ENCODE data around the gene AMY1A.
"Not testable (repeated sequence)": the region's sequence is repeated elsewhere in the genome, so short reads cannot be mapped to it uniquely, and the experiment has no call there.

Gene AMY1A

DNA sequence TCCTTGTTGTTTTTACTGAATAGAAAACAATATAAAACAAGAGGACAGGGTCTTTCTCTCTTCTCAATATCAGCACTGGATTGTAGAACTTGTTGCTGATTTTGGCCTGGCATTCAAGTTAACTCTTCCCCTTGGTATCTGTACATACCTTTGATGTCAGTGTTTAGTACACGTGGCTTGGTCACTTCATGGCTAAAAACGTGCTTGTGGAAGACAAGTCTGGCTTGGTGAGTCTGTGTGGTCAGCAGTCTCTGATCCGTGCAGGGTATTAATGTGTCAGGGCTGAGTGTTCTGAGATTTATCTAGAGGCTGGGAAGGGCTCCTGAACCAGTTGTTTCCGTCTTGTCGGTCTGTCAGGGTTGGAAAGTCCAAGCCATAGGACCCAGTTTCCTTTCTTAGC lies at the start of gene AMY1A:
TSS of gene AMY1A (plus strand) at position 301 of the 400 bp plus-strand sequence. CDS start 571 bp downstream, outside the sequence.
- in situ Hi-C loops (cut with HindIII; ENCODE audit: low sequenced_read_pairs) = not testable (repeated sequence)

DNA sequence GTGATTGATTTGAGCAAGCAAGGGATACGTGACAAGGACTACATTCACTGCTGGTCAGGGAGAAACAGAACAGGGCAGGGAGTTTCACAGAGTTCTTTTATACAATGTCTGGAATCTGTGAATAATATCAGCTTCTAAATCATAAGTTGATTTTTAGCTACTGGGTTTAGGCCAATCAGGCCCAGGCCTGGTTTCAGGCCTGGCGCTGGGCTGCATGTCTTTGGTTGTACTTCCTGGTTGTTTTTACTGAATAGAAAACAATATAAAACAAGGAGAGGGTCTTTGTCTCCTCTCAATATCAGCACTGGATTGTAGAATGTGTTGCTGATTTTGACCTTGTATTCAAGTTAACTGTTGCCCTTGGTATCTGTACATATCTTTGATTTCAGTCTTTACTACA lies 39.2 kb upstream of the AMY1A start:
- in situ Hi-C loops (cut with HindIII; ENCODE audit: low sequenced_read_pairs) = no loop called here

DNA sequence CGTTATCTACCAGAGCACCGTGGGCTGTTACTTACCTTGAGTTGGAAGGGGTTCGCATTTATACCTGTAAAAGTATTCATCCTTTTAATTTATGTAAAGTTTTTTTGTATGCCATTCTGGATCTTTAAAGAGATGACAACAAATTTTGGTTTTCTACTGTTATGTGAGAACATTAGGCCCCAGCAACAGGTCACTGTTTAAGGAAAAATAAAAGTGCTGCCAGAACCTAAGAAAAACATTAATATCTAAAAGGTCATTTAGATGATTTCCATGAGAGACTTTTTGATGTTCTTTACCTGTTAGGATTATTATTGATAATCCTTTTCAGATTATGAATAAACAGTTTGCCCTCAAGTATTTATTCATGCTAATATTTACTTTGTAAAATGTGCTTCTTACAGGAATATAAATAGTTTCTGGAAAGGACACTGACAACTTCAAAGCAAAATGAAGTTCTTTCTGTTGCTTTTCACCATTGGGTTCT lies 38.5 kb upstream of the AMY1A start, which contains the start of gene AMY2A:
TSS of gene AMY2A (plus strand) at position 434 of the 484 bp plus-strand sequence. CDS start at position 448, 14 bp downstream.
- in situ Hi-C loops (cut with HindIII; ENCODE audit: low sequenced_read_pairs) = not testable (repeated sequence)

DNA sequence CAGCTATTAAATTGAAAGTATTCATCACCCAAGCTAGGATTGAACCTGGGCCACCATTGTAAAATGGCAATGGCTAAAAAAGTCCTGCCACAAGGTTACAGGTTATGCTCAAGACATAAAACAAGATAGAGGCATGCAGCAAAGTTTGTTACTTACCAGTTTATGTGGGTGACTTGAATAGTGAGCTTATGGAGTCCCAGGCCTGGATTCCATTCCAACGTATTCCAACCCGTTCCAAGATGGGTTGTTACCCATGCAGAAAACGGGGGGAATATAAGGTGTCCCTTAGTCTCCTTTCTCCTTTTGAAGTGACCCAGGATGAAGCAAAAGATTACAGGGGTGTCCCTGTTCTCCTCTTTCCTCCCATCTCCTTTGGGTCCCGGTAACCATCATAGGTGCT lies 28.1 kb upstream of the AMY1A start:
- in situ Hi-C loops (cut with HindIII; ENCODE audit: low sequenced_read_pairs) = not testable (repeated sequence)

DNA sequence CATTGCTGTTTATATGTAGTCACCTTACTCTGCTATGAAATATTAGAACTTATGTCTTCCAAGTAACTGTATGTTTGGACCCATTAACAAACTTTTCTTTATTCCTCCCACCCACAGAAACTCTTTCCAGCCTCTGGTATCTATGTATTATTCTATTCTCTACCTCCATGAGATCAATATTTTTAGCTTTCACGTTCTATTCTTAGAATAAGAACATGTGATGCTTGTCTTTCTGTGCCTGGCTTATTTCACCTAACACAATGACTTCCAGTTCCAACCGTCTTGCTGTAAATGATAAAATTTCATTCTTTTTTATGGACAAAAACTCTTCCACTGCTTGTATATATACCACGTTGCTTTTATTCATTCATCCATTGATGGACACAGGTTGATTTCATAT lies 14.4 kb upstream of the AMY1A start:
- in situ Hi-C loops (cut with HindIII; ENCODE audit: low sequenced_read_pairs) = not testable (repeated sequence)

DNA sequence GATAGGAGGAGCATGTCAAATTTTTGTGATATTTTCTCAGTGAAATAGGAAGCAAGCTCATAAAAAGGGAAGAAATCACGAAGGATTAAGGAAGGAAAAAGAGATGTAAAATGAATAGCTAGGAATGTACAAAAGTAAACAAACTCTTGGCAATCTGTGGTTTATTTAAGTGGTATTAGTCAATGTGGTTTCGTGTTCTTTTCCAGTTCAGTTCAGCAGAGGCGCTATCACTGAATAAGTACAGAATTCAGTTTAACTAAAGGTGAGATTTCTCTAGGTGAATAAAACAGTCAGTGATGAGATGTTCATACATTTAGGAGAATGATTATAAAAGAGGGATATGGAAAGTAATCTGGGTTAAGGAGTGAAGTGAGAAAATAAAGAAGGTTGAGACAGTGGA lies 11.7 kb upstream of the AMY1A start:
- in situ Hi-C loops (cut with HindIII; ENCODE audit: low sequenced_read_pairs) = not testable (repeated sequence)

DNA sequence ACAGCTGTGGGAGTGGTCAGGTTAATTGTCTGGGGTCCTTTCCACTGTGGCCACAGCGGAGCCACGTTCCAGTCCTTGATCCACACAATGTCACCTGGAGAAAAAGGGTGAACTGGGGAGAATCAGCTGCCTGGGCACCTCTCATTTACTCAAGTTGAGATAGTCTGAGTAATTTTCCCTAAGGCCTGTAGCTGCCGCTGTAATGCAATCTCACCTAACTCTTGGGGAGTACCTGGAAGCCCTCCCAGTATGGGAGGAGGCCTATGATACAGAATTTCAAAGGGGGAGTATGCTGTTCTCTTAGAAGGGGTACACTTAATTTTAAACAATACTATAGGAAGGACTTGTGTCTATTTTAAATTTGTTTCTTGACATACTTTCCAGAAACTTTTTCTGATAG lies 5.3 kb upstream of the AMY1A start:
- in situ Hi-C loops (cut with HindIII; ENCODE audit: low sequenced_read_pairs) = not testable (repeated sequence)

DNA sequence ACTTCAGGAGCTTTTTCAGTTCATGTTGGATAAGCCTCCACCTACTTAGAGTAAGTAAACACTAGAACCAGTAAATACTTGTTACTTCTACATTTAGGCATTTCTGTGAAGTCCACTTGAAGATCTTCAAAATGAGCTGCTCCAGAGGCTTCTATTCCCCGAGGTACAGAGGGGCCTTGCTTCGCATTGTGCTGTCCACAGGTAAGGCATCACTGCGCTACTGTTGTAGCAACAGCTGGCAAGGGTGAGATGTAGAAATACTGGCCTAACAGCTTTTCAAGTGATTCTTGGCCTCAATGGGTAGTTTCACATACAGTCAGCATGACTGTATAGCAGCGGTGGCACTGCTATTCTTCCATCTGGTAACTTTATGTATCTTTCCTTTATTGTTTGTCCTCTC lies 4.7 kb upstream of the AMY1A start:
- in situ Hi-C loops (cut with HindIII; ENCODE audit: low sequenced_read_pairs) = not testable (repeated sequence)

DNA sequence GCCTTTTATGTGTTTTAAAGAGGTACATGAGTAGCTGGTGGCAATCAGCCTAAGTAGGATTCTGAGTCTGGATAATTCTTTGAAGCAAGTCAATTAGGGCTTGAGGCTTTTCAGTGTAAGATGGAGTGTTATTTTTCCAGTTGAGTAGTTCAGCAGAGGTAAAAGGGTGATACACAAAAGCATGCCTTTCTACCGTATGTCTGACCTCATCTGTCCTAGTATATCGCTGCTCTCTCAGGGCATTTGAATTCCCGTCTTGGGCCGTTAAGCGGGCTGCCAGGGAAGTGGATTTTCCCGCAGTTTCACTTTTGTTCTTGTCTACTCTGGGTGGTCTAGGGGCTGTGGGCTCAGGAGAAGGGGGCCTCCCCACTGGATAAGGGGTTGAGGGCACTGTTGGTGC lies 1.4 kb upstream of the AMY1A start:
- in situ Hi-C loops (cut with HindIII; ENCODE audit: low sequenced_read_pairs) = not testable (repeated sequence)

DNA sequence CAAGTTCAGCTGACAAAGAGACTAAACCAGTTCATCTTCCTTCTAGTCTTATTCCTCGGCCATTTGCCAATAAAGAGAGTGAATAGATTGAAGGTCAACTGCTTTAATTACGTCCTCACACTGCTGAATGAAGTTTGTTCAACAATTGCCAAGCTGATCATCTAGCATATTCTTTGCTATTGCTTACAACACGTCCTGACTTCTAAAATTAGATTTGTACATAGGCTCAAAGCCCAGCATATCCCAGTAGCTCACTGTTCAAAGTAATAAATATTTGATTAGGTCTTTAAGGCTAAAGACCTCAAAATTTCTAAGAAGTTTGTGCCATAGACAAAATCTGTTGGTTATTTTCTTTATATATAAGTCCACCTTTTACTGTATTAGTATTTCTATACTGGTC lies 20.8 kb downstream of the AMY1A start:
- in situ Hi-C loops (cut with HindIII; ENCODE audit: low sequenced_read_pairs) = not testable (repeated sequence)

DNA sequence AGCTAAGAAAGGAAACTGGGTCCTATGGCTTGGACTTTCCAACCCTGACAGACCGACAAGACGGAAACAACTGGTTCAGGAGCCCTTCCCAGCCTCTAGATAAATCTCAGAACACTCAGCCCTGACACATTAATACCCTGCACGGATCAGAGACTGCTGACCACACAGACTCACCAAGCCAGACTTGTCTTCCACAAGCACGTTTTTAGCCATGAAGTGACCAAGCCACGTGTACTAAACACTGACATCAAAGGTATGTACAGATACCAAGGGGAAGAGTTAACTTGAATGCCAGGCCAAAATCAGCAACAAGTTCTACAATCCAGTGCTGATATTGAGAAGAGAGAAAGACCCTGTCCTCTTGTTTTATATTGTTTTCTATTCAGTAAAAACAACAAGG lies 40.5 kb downstream of the AMY1A start, which contains the start of gene AMY1B:
TSS of gene AMY1B (minus strand) at position 101 of the 400 bp plus-strand sequence. CDS start 571 bp downstream, outside the sequence.
- in situ Hi-C loops (cut with HindIII; ENCODE audit: low sequenced_read_pairs) = not testable (repeated sequence)

DNA sequence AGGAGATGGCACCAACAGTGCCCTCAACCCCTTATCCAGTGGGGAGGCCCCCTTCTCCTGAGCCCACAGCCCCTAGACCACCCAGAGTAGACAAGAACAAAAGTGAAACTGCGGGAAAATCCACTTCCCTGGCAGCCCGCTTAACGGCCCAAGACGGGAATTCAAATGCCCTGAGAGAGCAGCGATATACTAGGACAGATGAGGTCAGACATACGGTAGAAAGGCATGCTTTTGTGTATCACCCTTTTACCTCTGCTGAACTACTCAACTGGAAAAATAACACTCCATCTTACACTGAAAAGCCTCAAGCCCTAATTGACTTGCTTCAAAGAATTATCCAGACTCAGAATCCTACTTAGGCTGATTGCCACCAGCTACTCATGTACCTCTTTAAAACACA lies 41.9 kb downstream of the AMY1A start:
- in situ Hi-C loops (cut with HindIII; ENCODE audit: low sequenced_read_pairs) = not testable (repeated sequence)

DNA sequence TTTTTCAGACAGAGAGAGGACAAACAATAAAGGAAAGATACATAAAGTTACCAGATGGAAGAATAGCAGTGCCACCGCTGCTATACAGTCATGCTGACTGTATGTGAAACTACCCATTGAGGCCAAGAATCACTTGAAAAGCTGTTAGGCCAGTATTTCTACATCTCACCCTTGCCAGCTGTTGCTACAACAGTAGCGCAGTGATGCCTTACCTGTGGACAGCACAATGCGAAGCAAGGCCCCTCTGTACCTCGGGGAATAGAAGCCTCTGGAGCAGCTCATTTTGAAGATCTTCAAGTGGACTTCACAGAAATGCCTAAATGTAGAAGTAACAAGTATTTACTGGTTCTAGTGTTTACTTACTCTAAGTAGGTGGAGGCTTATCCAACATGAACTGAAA lies 45.1 kb downstream of the AMY1A start:
- in situ Hi-C loops (cut with HindIII; ENCODE audit: low sequenced_read_pairs) = not testable (repeated sequence)

DNA sequence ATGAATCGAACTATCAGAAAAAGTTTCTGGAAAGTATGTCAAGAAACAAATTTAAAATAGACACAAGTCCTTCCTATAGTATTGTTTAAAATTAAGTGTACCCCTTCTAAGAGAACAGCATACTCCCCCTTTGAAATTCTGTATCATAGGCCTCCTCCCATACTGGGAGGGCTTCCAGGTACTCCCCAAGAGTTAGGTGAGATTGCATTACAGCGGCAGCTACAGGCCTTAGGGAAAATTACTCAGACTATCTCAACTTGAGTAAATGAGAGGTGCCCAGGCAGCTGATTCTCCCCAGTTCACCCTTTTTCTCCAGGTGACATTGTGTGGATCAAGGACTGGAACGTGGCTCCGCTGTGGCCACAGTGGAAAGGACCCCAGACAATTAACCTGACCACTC lies 45.7 kb downstream of the AMY1A start:
- in situ Hi-C loops (cut with HindIII; ENCODE audit: low sequenced_read_pairs) = not testable (repeated sequence)

DNA sequence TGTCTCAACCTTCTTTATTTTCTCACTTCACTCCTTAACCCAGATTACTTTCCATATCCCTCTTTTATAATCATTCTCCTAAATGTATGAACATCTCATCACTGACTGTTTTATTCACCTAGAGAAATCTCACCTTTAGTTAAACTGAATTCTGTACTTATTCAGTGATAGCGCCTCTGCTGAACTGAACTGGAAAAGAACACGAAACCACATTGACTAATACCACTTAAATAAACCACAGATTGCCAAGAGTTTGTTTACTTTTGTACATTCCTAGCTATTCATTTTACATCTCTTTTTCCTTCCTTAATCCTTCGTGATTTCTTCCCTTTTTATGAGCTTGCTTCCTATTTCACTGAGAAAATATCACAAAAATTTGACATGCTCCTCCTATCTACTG lies 52.1 kb downstream of the AMY1A start:
- in situ Hi-C loops (cut with HindIII; ENCODE audit: low sequenced_read_pairs) = not testable (repeated sequence)

DNA sequence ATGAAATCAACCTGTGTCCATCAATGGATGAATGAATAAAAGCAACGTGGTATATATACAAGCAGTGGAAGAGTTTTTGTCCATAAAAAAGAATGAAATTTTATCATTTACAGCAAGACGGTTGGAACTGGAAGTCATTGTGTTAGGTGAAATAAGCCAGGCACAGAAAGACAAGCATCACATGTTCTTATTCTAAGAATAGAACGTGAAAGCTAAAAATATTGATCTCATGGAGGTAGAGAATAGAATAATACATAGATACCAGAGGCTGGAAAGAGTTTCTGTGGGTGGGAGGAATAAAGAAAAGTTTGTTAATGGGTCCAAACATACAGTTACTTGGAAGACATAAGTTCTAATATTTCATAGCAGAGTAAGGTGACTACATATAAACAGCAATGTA lies 54.8 kb downstream of the AMY1A start:
- in situ Hi-C loops (cut with HindIII; ENCODE audit: low sequenced_read_pairs) = not testable (repeated sequence)
